Measurements from ENCODE around the gene DCAF7. TPM values are rescaled to one million over a fixed set of nuclear protein-coding genes. Genes with fewer than 3 reads are reported as not detected.

Gene DCAF7
- total RNA-seq, 1 donor from 2014 or later: 34.1 TPM

- Histone ChIP-seq H3K27ac (no peak overlapping the region), H3K27me3 (no peaks in the 10 kb centered on the region), H3K4me1 (peaks cover 8% of the 10 kb centered on the region), H3K36me3 (peaks cover 0 to 37% of the 10 kb centered on the region in 2 donors), H3K4me3 (no peak overlapping the region), H3K9me3 (no peaks in the 10 kb centered on the region)
- DNase-seq (ENCODE audit: extremely low spot score in 2 of 2): no peak
- no peak for TF ChIP-seq POLR2AphosphoS5 (IDR thresholded peaks at IDR 0.05; ENCODE audit: insufficient read depth in 1 of 2, low read depth in 1 of 2)
- TF ChIP-seq CTCF (IDR thresholded peaks at IDR 0.05): no peak
- TF ChIP-seq POLR2A (IDR thresholded peaks at IDR 0.05): no peak
- intact Hi-C loops (cut with DNase I): no loop called here
Measured at GRCh38 chr17:63578769-63579111, 28.5 kb downstream of the DCAF7 start.

DNA sequence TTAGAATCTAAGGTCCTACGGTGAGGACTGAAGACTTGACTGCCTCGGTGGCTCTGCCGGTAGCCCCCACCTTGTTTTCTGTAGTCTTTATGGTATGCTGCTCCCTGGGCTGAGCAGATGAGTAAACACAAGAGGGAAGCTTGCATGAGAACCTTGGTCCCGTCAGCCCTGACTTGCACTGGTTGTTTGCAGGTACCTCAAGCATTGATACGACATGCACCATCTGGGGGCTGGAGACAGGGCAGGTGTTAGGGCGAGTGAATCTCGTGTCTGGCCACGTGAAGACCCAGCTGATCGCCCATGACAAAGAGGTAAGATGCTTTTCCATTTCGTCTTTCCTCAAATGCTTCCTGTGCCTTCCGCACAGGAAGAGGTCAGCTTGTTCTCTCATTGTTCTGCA lies 29.4 kb downstream of the DCAF7 start:
- TF ChIP-seq POLR2AphosphoS5 (IDR thresholded peaks at IDR 0.05; ENCODE audit: insufficient read depth in 1 of 2, low read depth in 1 of 2) (no peak), POLR2A (IDR thresholded peaks at IDR 0.05) (no peak), CTCF (IDR thresholded peaks at IDR 0.05) (no peak)
- H3K27ac ChIP-seq: no peak overlapping the region
- H3K4me3 ChIP-seq: no peak overlapping the region
- intact Hi-C loops (cut with DNase I): no loop called here
- H3K27me3 ChIP-seq: no peaks in the 10 kb centered on the region
- H3K4me1 ChIP-seq: peaks cover 8% of the 10 kb centered on the region
- no peak for DNase-seq (ENCODE audit: extremely low spot score in 2 of 2)
- H3K9me3 ChIP-seq: no peaks in the 10 kb centered on the region
- H3K36me3 ChIP-seq: peaks cover 0 to 45% of the 10 kb centered on the region in 2 donors

DNA sequence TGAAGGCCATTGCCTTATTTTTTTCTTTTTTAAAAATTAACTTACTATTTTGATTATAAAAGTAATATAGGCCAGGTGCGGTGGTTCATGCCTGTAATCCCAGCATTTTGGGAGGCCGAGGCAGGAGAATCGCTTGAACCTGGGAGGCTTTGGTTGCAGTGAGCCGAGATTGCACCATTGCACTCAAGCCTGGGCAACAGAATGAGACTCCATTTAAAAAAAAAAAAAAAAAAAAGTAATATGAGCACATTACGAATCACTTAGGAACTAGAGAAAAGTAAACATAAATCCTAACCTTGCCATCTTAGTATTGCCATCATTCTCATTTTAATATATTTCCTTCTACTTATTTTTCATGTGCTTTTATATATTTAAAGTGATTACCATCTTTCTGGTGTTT lies 37.5 kb downstream of the DCAF7 start:
- no peaks in the 10 kb centered on the region for H3K9me3 ChIP-seq
- H3K4me3 ChIP-seq: no peak overlapping the region
- DNase-seq (ENCODE audit: extremely low spot score in 2 of 2): no peak
- TF ChIP-seq POLR2AphosphoS5 (IDR thresholded peaks at IDR 0.05; ENCODE audit: insufficient read depth in 1 of 2, low read depth in 1 of 2) (no peak), POLR2A (IDR thresholded peaks at IDR 0.05) (no peak), CTCF (IDR thresholded peaks at IDR 0.05) (no peak)
- intact Hi-C loops (cut with DNase I): no loop called here
- no peaks in the 10 kb centered on the region for H3K4me1 ChIP-seq
- H3K27me3 ChIP-seq: no peaks in the 10 kb centered on the region
- H3K27ac ChIP-seq: no peak overlapping the region
- peaks cover 0 to 66% of the 10 kb centered on the region in 2 donors for H3K36me3 ChIP-seq

GRCh38 chr17:63588797-63589196 lies 38.5 kb downstream of the DCAF7 start:
- Histone ChIP-seq H3K9me3 (no peaks in the 10 kb centered on the region), H3K4me1 (no peaks in the 10 kb centered on the region), H3K4me3 (no peak overlapping the region), H3K27ac (no peak overlapping the region), H3K27me3 (no peaks in the 10 kb centered on the region), H3K36me3 (peaks cover 0 to 56% of the 10 kb centered on the region in 2 donors)
- TF ChIP-seq POLR2AphosphoS5 (IDR thresholded peaks at IDR 0.05; ENCODE audit: insufficient read depth in 1 of 2, low read depth in 1 of 2): no peak
- intact Hi-C loops (cut with DNase I): no loop called here
- no peak for DNase-seq (ENCODE audit: extremely low spot score in 2 of 2)

DNA sequence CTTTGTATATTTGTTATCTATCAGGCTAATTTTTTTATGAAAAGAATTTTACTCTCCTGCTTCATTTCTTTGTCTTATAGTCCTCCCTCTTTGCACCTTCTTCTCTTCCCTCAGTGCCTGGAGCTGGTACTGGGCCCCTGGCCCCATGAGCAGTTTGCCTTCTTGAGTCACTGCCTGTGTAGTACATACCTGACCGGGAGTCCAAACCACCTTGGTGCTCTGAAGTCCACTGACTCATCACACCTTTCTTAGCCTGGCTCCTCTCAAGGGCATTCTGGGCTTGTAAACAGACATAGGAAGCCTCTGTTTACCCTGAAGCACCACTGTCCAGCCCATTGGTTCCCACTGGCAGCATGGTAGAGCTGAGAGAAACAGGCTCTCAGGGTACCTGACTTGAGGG lies 39.4 kb downstream of the DCAF7 start:
- Histone ChIP-seq H3K36me3 (peaks cover 0 to 49% of the 10 kb centered on the region in 2 donors), H3K4me3 (no peak overlapping the region), H3K27ac (no peak overlapping the region), H3K27me3 (no peaks in the 10 kb centered on the region), H3K9me3 (no peaks in the 10 kb centered on the region), H3K4me1 (no peaks in the 10 kb centered on the region)
- intact Hi-C loops (cut with DNase I): loop anchor here (10.0 kb wide), 1 partner anchor 55 kb away; no protein-coding TSS in a partner anchor
- TF ChIP-seq POLR2A (IDR thresholded peaks at IDR 0.05): no peak
- no peak for TF ChIP-seq POLR2AphosphoS5 (IDR thresholded peaks at IDR 0.05; ENCODE audit: insufficient read depth in 1 of 2, low read depth in 1 of 2)
- TF ChIP-seq CTCF (IDR thresholded peaks at IDR 0.05): no peak
- no peak for DNase-seq (ENCODE audit: extremely low spot score in 2 of 2)
